H1 (cell line): ENCODE results near the gene TTBK2. TPM values are rescaled to one million over a fixed set of nuclear protein-coding genes. Genes with fewer than 3 reads are reported as not detected.

Experiments
- EP300 ChIP-seq, 2 experiments: IDR thresholded peaks; 1 replicate in 1 of 2; 2 replicates in 1 of 2; pipeline ENCODE4 v1.6.1; 2011 to 2012; ENCODE audit warnings: low read depth in 2 of 2, low read length in 2 of 2, mild to moderate bottlenecking in 2 of 2, borderline replicate concordance in 1 of 2, inconsistent platforms in 1 of 2, moderate library complexity in 1 of 2
- FOSL1 ChIP-seq: IDR thresholded peaks from 2 replicates; pipeline ENCODE4 v1.6.1; 2011; ENCODE audit warnings: mild to moderate bottlenecking, low read depth, low read length, moderate library complexity; ENCODE audit not compliant: insufficient read depth
- GABPA ChIP-seq: IDR thresholded peaks from 2 replicates; pipeline ENCODE4 v1.6.1; 2011; ENCODE audit warnings: mild to moderate bottlenecking, low read length, moderate library complexity, borderline replicate concordance; ENCODE audit not compliant: insufficient read depth
- HDAC2 ChIP-seq, 2 experiments: fragments of 300-600 bp in 1 of 2; sonication (generic) in 1 of 2; IDR thresholded peaks; 2 replicates each; pipeline ENCODE4 v1.6.1; 2011 to 2012; ENCODE audit warnings: low read depth in 2 of 2, low read length in 2 of 2, mild to moderate bottlenecking in 2 of 2, moderate library complexity in 2 of 2, borderline replicate concordance in 1 of 2, inconsistent platforms in 1 of 2
- KDM4A ChIP-seq: IDR thresholded peaks from one replicate; pipeline ENCODE4 v1.7.1; 2012; ENCODE audit warnings: low read depth, mild to moderate bottlenecking, moderate library complexity, low read length, inconsistent platforms; ENCODE audit not compliant: severe bottlenecking
- PHF8 ChIP-seq: fragments of 200-600 bp; sonication (generic); conservative IDR thresholded peaks from 2 replicates; pipeline ENCODE4 v1.7.1; 2012; ENCODE audit warnings: low read depth, mild to moderate bottlenecking, inconsistent platforms, low read length, moderate library complexity
- POU5F1 ChIP-seq: IDR thresholded peaks from 2 replicates; pipeline ENCODE4 v1.6.1; 2011; ENCODE audit warnings: low read depth, mild to moderate bottlenecking, low read length, moderate library complexity
- RAD21 ChIP-seq, 2 experiments: IDR thresholded peaks in 1 of 2; conservative IDR thresholded peaks in 1 of 2; 2 replicates each; pipeline ENCODE4 v1.6.1; 2011; ENCODE audit warnings: low read depth in 2 of 2, low read length in 2 of 2, improper control_type of control experiment in 1 of 2, inconsistent platforms in 1 of 2, mild to moderate bottlenecking in 1 of 2, moderate library complexity in 1 of 2
- RBBP5 ChIP-seq: IDR thresholded peaks from 2 replicates; pipeline ENCODE4 v1.7.1; 2012; ENCODE audit warnings: low read depth, mild to moderate bottlenecking, inconsistent platforms, low read length, moderate library complexity, borderline replicate concordance
- RFX5 ChIP-seq: IDR thresholded peaks from 2 replicates; pipeline ENCODE4 v1.6.1; 2011; ENCODE audit warnings: low read depth, low read length, improper control_type of control experiment, borderline replicate concordance
- TAF1 ChIP-seq: IDR thresholded peaks from 2 replicates; pipeline ENCODE4 v1.6.1; 2011; ENCODE audit warnings: mild to moderate bottlenecking, low read depth, low read length
- YY1 ChIP-seq: IDR thresholded peaks from 2 replicates; pipeline ENCODE4 v1.6.1; 2011; ENCODE audit warnings: low read depth, mild to moderate bottlenecking, low read length
- polyA plus RNA-seq, 7 experiments: library from polyadenylated mRNA; depleted of rRNA in 3 of 7; stranded (reverse) in 5 of 7; unstranded in 2 of 7; fragments of >200 nt in 5 of 7; fragments of 200-250 nt in 2 of 7; gene quantifications; 1 replicate in 5 of 7; 2 replicates in 1 of 7; 4 replicates in 1 of 7; pipeline versions ENCODE4 v1.2.1 to v1.2.3, GENCODE V29; 2011 to 2013; ENCODE audit warnings: missing spikeins in 2 of 7, mixed read lengths in 2 of 7
- total RNA-seq: library from RNA; stranded (reverse); fragmentation: NEBNext Ultra II Directional; extraction: Animal tissue kit (Norgen Biotek cat#: 25700); gene quantifications from 2 replicates; pipeline ENCODE4 v1.2.1, GENCODE V29; 2021

Gene TTBK2
- total and polyA plus RNA-seq, 2 of the 8 experiments (the other 6 are each of a cell fraction or from before 2014, with no cell fraction given), result 2.7 to 18.2 TPM

GRCh38 chr15:42736793-42737528 lies 183.6 kb downstream of the TTBK2 start, which contains the start of gene CDAN1 (continued):
- TF ChIP-seq RBBP5 (peak; percentile 80; the same call in 1 of the 2 replicates), GABPA (no peak), HDAC2 (IDR thresholded peaks at IDR 0.05; ENCODE audit: borderline replicate concordance in 1 of 2, low read depth in 2 of 2, low read length in 2 of 2) (0 out of 4 replicates have a peak, but pooled peaks of 1 of the 2 experiments have one; percentile 11), TAF1 (peak; percentile 73), FOSL1 (no peak), EP300 (IDR thresholded peaks at IDR 0.05; ENCODE audit: borderline replicate concordance in 1 of 2, low read depth in 2 of 2, low read length in 2 of 2) (no peak), RAD21 (IDR thresholded peaks at IDR 0.05 in 1 of 2, conservative IDR thresholded peaks at IDR 0.05 in 1 of 2; ENCODE audit: low read depth in 2 of 2, low read length in 2 of 2) (no peak), RFX5 (no peak), KDM4A (peak; percentile 90), YY1 (peak; percentile 77; the same call in 1 of the 2 replicates), PHF8 (peak; percentile 55; the same call in 1 of the 2 replicates), POU5F1 (no peak)
- TF ChIP-seq, all 59 proteins: peak for 10
